HG03135 (cell line): Measurements from ENCODE around the gene DOK4.
A peak's percentile ranks its signal among the peaks of the same experiment; 100 is the strongest.

Source experiments
- ATAC-seq: cut with Tn5 transposase; IDR thresholded peaks from one replicate; pipeline ENCODE4 v1.9.1; 2021; ENCODE audit warnings: mild to moderate bottlenecking, moderate library complexity; ENCODE audit not compliant: unreplicated experiment

The DOK4 gene

DNA sequence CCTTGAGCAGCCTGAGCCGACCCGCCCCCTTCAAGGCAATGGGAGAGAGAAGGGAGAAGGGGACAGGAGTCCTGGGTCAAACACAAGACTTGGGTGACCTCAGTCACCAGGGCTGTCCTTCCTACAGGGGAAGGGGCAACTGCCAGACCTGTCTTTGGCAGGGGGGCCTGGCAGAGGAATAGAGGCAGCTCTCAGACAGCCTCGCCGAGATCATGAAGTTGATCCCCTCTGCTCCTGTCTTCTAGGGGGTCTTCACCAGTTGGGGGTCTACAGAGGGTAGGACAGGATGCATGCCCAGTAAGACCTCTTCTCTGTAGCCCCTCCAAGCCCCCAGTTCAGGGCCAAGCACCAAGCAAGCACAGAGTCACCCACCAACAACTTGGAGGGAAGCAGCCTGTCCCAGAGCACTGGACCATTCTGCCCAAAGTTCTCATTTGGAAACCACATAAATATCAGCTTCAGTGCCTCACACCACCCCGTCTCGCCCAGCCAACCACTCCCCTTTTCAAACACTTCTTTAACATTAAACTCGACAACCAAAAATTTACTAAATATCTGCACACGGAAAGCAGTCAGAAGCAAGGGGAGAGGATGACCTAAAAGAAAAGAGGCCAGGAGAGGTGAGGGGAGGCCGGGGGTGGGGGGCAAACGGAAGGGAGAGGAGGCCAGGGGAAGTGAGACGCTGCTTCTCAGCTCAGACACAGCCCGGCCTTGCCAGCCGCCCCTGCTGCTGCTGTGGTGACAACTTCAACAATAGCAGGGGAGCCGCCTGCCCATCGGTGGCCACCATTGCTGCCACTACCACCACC lies 7.7 kb downstream of the DOK4 start:
- ATAC-seq = no peak

DNA sequence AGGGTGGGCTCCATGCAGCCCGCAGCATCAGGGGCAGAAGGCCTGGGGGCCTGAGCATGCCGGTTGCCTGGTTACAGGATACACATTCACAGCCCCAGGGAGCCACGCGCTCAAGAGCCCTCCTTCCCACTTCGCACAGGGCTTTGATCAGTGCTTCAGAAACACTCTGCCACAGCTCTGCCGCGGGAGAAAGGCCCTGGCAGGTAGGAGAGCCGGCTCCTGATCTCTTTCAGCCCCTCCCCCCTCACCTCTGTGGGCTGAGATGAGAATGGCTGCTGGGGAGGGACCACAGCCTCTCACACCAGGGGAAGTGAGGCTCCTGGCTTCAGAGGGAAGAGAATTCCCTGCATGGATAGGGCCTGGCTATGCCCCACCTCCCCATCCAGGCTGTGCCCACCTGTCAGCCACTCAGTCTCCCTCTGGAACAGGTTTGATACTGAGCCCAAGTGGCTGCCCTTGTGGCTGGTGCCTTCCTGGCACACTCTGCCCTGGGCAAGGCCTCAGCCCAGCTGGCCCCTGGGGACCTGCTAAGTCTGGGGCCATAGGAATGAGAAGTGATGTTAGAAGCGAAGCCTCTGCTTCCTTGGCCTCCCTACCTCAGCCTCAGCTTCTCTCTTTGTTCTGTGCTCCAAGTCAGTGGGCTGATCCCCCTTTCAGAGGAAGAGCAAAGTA lies 8.6 kb downstream of the DOK4 start:
- no peak for ATAC-seq

DNA sequence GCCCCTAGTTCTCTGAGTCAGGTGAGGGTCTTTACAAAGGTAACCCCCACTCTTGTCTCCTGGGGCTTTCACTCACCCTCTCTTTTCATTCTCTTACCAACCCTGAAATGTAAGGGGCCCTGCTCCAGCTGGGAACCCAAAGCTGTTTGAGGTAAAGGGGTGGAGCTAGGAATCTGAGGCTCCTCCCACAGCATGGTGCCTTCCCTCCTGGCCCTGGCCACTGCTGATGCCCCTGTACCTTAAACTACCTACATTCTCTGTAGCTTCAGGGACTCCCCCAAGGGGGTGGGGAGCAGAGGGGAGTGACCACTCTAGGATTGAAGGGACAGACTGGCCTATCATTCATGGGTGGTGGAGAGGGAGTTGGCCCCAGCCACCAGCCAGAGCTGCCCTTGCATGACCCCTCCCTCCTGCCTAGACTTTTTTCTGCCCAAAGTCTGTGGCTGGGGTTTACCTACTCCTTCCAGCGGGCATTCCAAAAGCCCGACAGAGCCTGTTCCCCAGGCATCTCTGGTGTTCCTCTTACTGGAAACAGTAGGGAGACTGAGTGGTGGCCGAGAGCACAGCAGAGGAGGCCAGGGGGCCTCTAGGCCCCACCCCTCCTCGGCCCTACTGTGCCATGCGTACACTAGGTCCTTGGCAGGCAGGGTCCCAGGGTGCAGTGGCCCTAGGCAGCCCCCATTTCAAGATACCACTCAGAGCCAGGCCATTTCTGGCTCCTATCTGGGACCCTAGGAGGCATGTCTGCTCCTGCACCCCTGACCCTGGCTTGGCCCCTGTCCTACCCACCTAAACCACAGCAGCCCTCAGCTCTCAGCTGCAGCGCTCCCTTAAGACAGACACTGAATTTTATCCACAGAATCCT lies 9.5 kb downstream of the DOK4 start:
- no peak for ATAC-seq

DNA sequence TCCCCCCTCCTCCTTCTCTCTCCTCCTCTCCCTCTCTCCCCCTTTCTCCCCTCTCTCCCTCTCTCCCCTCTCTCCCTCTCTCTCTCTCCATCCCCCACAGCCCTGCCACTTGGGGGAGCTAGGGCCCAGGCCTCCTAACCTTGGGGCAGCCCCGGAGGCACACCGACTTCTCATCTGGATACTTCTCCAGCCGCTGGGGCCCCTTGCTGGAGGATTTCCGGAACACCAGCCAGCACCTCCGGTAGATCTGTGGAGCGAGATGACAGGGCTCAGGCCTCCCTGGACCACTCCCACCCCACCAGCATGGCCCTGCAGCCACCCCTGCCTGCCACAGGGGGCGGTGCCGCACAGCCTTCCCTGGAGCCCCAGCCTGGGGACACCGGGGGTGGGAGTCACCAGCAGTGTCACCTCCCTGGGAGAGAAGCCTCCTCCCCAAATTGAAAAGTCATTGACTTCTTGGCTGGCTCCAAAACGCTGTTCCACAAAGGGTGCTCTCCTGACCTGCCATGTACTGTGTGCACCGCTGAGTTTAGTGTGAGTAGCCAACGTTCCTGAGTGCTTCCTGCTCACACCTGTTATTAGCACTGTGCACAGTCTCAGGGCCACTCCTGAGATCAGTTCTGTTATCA lies 10.5 kb downstream of the DOK4 start:
- ATAC-seq = peak; percentile 96

DNA sequence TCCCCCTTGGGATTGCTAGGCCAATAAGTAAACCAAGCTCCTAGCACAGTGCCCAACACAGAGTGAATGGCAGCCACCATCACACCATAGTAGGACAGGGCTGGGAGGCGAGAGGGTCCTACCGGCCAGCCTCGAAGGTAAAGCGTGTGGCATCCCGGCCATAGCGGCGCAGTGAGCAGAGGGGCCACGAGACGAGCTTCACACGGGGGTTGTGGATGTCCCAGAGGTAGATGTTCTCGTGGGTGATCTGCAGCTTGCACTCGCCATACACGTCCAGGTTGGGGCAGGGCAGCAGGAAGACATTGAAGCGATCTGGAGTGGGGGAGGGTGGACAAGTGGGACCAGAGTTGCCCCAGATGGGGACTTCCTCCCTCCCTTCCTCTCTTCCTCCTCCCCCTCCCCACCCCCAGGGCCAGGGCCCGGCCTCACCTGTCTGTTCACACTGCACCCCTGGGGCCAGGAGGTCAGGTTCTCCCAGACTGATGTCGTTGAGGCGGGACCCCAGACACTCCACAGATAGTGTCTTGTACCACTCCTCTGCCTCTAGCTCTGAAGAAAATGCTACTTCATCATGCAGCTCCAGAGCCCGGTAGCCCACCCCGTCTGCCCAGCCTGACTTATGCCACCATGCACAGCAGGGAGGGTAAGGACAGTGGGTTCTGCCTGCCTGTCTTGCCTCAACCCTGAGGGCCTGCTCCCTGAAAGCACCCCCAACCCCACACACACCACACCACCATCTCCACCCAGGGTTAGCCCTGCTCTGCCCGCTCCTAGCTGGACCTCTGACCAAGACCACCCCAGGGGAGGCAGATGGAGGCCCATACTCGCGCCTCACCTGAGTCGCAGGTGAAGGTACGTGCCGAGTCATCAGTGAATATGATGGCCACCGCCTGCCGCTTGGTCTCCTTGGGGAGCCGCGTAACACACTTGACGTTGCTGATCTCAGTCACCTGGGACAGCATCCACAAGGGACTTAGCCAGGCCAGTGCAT lies 11.3 kb downstream of the DOK4 start:
- no peak for ATAC-seq

DNA sequence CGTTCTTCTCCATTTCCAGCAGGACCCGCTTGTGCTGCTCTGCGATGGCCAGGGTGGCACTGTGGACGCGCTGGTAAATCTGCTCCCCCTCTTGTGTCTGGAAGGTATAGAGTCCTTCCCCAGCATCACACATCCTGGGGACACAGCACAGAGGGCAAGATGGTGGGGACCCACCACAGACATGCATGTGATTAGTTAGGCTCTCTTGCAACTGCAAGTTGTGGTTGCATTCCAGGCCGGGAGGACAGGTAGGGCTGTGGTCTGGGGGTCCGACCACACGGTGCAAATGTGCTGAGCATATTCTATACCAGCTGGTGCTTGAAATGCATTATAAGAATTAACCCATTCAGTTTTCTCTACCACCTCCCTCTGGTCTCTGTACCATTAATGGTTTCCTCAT lies 12.4 kb downstream of the DOK4 start:
- ATAC-seq = no peak

DNA sequence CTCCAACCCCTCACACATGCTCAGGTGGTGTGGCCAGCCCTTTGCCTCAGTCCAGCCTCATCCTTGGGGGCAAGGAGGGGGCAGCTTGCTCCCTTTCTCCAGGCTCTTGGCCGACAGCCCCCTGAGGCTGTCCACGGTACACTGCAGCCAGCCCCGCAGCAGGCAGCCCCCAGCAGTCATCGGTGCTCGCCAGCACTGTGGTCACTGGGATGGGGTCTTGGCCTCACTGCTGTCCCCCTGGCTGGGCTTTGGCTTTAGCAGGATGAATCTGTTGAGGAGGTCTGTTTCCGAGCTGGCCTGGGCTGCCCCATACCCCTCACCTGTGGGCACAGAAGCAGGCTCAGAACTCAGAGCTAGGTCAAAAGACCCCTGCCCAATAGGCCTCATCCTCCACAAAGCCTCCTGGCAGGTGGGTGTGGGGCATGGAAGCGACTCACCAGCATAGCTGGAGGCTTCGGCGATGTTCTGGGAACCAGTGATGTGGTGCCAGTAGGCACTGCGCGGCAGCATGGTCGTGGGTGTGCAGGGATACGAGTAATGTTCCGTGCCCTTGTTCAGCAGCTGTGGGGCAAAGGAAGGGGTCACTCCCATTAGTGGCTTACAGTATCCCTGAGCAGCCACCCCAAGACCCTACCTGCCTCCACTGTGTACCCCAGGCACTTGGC lies 13.0 kb downstream of the DOK4 start:
- ATAC-seq = no peak

DNA sequence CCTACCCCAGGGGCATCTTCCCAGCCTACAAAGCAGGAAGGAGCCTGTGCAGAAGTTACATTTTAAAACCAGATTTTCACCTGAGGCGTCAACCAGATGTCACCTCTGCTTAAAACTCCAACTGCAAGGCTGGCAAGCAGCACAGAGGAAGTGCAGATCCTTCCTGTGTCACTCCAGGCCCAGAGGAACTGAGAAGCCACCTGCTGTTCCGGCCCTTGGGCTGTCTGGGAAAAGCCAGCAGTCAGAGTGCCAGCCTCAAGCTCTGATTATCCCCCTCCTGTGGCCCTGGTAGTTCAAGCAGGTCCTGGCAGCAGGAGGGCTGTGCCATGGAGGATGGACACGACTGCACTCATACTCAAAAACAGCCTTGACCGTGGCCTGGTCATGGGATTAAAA lies 13.6 kb downstream of the DOK4 start:
- ATAC-seq = no peak

DNA sequence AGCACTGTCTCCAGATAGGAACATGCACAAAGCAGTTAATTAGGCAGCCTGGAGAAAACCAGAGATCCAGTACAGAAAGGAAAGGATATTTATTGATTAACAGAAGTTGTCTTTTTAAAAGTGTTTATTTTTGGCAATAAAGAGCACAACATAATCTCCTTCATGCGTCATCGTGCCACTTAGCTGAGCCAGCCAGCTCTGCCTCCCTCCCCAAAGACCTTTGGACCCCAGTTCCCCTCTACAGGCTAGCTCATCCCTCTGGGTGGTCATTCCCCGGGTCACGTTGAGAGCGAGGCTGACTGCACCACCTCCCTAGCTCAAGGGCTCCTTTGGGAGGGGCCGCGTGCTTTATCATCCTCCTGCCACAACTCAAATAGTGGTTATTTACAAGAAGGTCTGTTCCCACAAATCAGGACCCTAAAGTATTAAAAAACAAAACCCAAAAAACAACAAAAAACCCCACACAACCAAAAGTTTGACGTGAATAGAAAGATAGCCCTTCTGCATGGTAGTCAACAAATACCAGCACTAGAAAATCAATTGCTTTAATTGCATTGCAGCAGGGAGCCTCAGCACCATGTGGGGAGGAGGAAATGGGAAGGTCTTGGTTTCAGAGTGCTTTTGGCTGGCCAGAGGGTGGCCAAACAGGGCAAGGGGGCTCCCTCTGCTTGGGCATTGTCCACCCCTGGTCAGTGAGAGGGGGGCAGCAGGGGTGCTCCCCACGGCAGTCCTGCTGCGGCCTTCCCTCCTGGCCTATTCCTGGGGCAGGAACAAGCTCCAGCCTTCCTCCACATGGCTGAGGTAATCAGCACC lies 14.2 kb downstream of the DOK4 start:
- ATAC-seq = no peak

DNA sequence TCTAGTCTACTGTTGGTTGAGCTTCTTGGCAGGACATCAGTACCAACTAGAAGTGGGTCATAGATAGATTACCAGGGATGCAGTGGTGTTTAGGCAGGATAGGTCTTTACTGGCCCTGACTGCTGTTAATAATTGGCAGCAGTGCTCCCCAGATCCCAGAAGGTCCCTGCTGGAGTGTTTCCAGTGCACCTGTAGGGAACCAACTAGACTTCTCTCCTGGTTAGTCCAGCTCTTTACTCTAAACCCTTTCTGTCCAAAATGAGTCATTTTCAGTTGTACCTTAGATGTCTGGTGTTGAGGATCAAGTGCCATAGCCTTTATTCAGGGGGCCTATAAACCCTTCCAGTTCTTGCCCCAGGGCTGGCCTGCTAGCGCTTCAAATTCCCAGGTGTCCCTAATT lies 15.1 kb downstream of the DOK4 start:
- no peak for ATAC-seq

DNA sequence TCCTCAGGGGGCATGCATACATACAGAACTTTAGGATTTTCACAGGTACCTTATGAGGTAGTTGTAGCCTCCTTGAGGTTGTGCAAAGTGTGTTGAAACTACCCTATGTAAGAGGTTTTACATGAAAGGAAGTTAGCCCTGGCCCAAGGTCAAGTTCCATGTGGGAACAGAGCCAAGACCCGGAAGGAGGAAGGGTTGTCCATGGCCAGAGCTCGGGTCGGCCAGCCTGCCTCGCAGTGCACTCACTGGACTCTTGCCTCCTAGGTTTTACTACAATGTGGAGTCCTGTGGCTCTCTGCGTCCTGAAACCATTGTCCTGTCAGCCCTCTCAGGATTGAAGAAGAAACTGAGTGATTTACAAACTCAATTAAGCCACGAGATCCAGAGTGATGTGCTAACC lies 15.6 kb downstream of the DOK4 start:
- no peak for ATAC-seq

DNA sequence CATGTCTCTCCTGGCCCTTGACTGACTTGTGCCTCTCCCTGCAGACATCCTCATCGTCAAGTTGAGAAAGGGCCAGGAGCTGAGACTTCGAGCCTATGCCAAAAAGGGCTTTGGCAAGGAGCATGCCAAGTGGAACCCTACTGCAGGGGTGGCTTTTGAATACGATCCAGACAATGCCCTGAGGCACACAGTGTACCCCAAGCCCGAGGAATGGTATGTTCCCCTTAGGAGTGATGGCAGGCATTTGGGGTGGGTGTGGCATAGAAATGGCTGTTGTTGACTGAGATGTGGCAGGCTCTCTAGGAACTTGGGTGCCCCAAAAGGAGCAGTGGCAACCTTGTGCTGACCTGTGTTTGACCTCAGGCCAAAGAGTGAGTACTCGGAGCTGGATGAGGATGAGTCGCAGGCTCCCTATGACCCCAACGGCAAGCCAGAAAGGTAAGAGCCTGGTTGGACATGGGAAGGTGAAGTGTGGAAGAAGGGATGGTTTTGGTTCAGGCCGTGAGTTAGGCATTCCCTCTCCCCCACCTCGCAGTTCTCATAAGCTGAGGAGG lies 16.3 kb downstream of the DOK4 start:
- ATAC-seq = no peak

DNA sequence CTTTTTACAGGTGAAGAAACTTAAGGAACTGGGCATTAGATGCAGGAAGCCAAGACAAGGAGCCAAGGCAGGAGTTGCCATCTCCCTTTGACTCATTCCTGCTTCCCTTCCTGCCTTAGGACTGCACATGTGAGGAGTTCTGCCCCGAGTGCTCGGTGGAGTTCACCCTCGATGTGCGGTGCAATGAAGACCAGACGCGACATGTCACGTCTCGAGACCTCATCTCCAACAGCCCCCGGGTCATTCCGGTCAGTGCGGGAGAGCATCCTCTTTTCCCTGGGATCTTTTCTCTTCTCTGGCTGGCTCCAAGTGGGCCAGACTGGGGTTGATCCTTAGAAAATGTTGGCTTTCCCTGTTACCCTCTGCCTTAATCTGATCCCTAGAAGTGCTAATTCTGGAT lies 17.2 kb downstream of the DOK4 start:
- ATAC-seq = no peak

DNA sequence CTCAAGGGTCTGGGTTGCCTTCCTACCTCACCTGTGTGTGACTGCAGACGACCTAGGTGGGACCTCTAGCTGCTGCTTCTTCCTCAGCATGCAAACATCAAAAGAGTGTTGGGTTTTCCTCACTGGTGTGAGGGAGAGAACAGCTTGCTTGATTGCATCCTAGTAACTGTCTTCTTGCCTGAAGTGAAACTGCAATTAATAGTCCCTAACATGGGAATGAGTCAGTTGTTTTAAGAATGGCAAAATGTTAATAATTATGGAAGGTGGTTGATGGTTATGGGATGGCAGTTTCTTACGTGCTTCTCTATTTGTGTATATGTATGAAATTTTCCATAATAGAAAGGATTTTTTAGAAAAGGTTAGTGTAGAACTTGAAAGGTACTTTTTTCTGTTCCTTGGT lies 17.9 kb downstream of the DOK4 start:
- ATAC-seq = no peak

DNA sequence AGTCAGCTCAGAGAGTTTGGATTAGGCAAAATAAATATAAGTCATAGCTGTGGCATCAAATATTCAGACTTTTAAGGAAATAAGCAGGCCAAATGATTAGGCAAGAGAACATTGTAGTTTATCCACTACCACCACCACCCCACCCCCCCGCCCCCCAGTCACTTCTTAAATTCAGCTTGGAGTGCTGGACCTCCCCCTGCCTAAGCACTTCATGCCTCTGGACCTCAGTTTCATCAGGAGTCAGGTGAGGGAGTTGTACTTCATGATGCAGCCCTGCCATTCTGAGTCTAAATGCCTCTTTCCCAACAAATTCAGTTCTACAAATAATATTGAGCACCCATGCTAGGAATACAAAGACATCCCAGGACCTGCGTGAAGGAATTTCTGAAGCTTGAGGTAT lies 21.8 kb downstream of the DOK4 start:
- no peak for ATAC-seq

DNA sequence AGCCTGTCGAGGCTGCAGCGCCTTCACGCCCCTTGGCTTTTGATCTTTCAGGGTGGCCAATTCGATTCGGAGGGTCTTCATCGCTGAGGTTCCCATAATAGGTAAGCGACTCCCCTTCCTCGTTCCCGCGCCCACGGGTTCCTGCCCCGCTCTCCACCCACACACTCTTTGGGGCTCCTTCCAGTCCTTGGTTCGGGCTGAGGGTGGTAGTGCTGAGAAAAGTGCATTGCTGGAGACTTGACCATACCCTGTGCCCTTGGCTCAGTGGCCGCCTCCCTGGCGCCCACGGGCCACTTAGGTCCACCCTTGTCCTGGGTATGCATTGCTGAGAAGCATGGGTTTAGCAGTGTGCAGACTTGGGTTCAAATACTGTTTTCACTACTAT lies 23.3 kb downstream of the DOK4 start:
- no peak for ATAC-seq

DNA sequence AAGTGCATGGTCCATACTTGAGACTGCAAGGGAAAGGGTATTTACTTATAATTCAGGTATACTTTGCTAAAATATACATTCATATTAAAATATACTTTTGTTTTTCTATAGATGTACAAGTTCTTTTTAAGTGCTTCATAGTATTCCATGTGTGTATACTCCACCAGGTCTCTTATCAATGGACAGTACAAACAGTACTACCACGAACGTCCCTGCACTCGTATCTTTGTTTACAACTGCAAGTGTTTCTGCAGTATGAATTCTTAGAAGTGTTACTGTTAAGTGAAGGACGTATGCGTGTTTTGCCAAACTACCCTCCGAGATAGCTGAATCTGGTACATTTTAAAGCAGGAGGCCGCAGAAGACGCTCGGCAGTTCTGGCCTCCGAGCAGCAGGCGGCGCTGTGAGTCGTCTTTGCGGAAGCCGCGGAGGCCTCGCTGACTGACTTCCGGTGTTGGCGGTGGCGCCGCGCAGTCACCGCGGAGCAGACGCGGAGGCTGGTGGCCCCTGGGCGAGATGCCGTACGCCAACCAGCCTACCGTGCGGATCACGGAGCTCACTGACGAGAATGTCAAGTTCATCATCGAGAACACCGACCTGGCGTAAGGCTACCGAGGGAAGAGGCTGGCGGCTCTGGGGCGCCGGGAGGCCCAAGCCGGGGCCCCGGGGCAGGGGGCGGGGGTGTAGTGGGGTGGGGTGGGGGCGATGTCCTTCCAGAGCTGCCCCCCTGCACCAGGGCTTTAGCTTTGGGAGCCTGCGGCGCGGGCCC lies 23.9 kb downstream of the DOK4 start, which contains the start of gene POLR2C:
Gene POLR2C, plus strand, starts transcription at position 471 of the 769 bp plus-strand sequence. Its CDS starts 46 bp downstream, at position 517.
- peak; percentile 83 for ATAC-seq
